ENCODE data around the gene C22orf31.

DNA sequence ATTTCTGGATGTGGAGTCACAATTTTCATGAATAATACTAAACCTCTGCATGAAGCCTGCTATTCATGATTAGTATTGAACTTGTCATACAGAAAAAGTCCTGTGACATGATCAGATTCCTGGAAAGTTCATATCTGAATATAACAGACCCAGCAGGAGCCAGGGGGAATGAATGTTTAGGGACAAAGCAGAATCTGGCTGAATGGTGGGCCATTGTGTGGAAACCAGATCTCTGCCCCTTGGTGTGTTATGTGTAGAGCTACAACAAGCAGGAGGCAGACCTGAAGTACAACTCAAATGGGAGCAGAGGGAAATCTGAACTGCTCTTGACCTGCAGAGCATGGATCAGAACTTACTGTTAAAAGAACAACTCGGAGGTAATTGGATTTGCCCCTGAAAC lies 41.5 kb upstream of the C22orf31 start:
- TF ChIP-seq CTCF (IDR thresholded peaks at IDR 0.05) (no peak), ZFX (IDR thresholded peaks at IDR 0.05; ENCODE audit: borderline replicate concordance) (no peak)
